H9 (cell line): ENCODE results near the gene ALG10B. TPM values are rescaled to one million over a fixed set of nuclear protein-coding genes. Genes with fewer than 3 reads are reported as not detected.

ENCODE experiments used
- DNase-seq: peaks from one replicate; pipeline ENCODE4 v3.0.0-alpha.2; 2017
- H2AFZ ChIP-seq: one replicate; pipeline ENCODE4 v1.6.1; 2013; ENCODE audit warnings: mild to moderate bottlenecking, low read length, control low read depth, moderate library complexity
- H2AK5ac ChIP-seq: 2 replicates; pipeline ENCODE4 v1.6.1; 2013; ENCODE audit warnings: low read length, control low read depth, mixed read lengths; ENCODE audit not compliant: insufficient read length
- H2BK120ac ChIP-seq: one replicate; pipeline ENCODE4 v1.6.1; 2013; ENCODE audit warnings: low read depth, mild to moderate bottlenecking, low read length, control low read depth, inconsistent platforms; ENCODE audit not compliant: poor library complexity, severe bottlenecking
- H2BK12ac ChIP-seq: 2 replicates; pipeline ENCODE4 v1.6.1; 2013; ENCODE audit warnings: low read length, control low read depth, mixed read lengths, low read depth; ENCODE audit not compliant: insufficient read length
- H2BK15ac ChIP-seq: 2 replicates; pipeline ENCODE4 v1.6.1; 2013; ENCODE audit warnings: low read depth, low read length, control low read depth
- H2BK20ac ChIP-seq: one replicate; pipeline ENCODE4 v1.6.1; 2013; ENCODE audit warnings: low read depth, mild to moderate bottlenecking, low read length, control low read depth, inconsistent platforms; ENCODE audit not compliant: poor library complexity, severe bottlenecking
- H2BK5ac ChIP-seq: 2 replicates; pipeline ENCODE4 v1.6.1; 2013; ENCODE audit warnings: low read length, control low read depth, mixed read lengths; ENCODE audit not compliant: insufficient read length
- H3K14ac ChIP-seq: 2 replicates; pipeline ENCODE4 v1.6.1; 2013; ENCODE audit warnings: low read length, control low read depth; ENCODE audit not compliant: insufficient read depth
- H3K18ac ChIP-seq: 2 replicates; pipeline ENCODE4 v1.6.1; 2013; ENCODE audit warnings: low read depth, mild to moderate bottlenecking, mixed read lengths, low read length, control low read depth; ENCODE audit not compliant: insufficient read length
- H3K23ac ChIP-seq: 2 replicates; pipeline ENCODE4 v1.6.1; 2013; ENCODE audit warnings: low read length, control low read depth, mixed read lengths, low read depth; ENCODE audit not compliant: insufficient read length
- H3K23me2 ChIP-seq: 2 replicates; pipeline ENCODE4 v1.6.1; 2013; ENCODE audit warnings: low read depth, mild to moderate bottlenecking, mixed read lengths, low read length, control low read depth; ENCODE audit not compliant: insufficient read length, poor library complexity, severe bottlenecking
- H3K27ac ChIP-seq: 2 replicates; pipeline ENCODE4 v1.5.1; 2013; ENCODE audit warnings: low read length, control low read depth, mixed read lengths, low read depth; ENCODE audit not compliant: insufficient read length
- H3K27me3 ChIP-seq: 2 replicates; pipeline ENCODE4 v1.6.1; 2013; ENCODE audit warnings: low read length, control low read depth, inconsistent platforms; ENCODE audit not compliant: insufficient read depth
- H3K4ac ChIP-seq: 2 replicates; pipeline ENCODE4 v1.6.1; 2013; ENCODE audit warnings: low read depth, mild to moderate bottlenecking, control low read depth, inconsistent platforms, low read length, moderate library complexity
- H3K4me1 ChIP-seq: 2 replicates; pipeline ENCODE4 v1.6.1; 2013; ENCODE audit warnings: low read length, control low read depth, inconsistent platforms; ENCODE audit not compliant: insufficient read depth
- H3K4me2 ChIP-seq: 2 replicates; pipeline ENCODE4 v1.6.1; 2013; ENCODE audit warnings: low read length, control low read depth, mixed read lengths; ENCODE audit not compliant: insufficient read length, insufficient read depth
- H3K56ac ChIP-seq: 2 replicates; pipeline ENCODE4 v1.6.1; 2013; ENCODE audit warnings: low read depth, mild to moderate bottlenecking, mixed read lengths, low read length, control low read depth; ENCODE audit not compliant: insufficient read length
- H3K79me1 ChIP-seq: 2 replicates; pipeline ENCODE4 v1.6.1; 2013; ENCODE audit warnings: low read depth, mild to moderate bottlenecking, moderate library complexity, low read length, control low read depth, inconsistent platforms; ENCODE audit not compliant: insufficient read depth, poor library complexity, severe bottlenecking
- H3K79me2 ChIP-seq: 2 replicates; pipeline ENCODE4 v1.6.1; 2013; ENCODE audit warnings: low read length, control low read depth, inconsistent platforms; ENCODE audit not compliant: insufficient read depth
- H3K9ac ChIP-seq: 2 replicates; pipeline ENCODE4 v1.6.1; 2013; ENCODE audit warnings: low read length, control low read depth, mixed read lengths; ENCODE audit not compliant: insufficient read length; ENCODE audit errors: extremely low read depth
- H3K9me3 ChIP-seq: one replicate; pipeline ENCODE4 v1.6.1; 2013; ENCODE audit warnings: low read depth, low read length, inconsistent platforms; ENCODE audit not compliant: control insufficient read depth
- H3T11ph ChIP-seq: one replicate; pipeline ENCODE4 v1.6.1; 2013; ENCODE audit warnings: mild to moderate bottlenecking, low read length, control low read depth, inconsistent platforms
- H4K20me1 ChIP-seq: one replicate; pipeline ENCODE4 v1.6.1; 2013; ENCODE audit not compliant: control insufficient read depth, insufficient read length, insufficient read depth
- H4K5ac ChIP-seq: 2 replicates; pipeline ENCODE4 v1.6.1; 2013; ENCODE audit warnings: low read depth, mild to moderate bottlenecking, mixed read lengths, low read length, control low read depth; ENCODE audit not compliant: insufficient read length
- H4K8ac ChIP-seq: replicated peaks from 2 replicates; pipeline ENCODE4 v1.6.1; 2013; ENCODE audit warnings: low read length, control low read depth, mixed read lengths, low read depth; ENCODE audit not compliant: insufficient read length
- H4K91ac ChIP-seq: 2 replicates; pipeline ENCODE4 v1.6.1; 2013; ENCODE audit warnings: low read depth, mild to moderate bottlenecking, moderate library complexity, mixed read lengths, low read length, control low read depth; ENCODE audit not compliant: insufficient read length
- H3K27ac Mint-ChIP-seq, 3 experiments: 2 replicates in 2 of 3; 3 replicates in 1 of 3; pipeline ENCODE4 v1.8.0; 2020 to 2021; ENCODE audit warnings: mixed read lengths in 3 of 3, mild to moderate bottlenecking in 1 of 3, moderate library complexity in 1 of 3
- H3K27me3 Mint-ChIP-seq: 2 replicates; pipeline ENCODE4 v1.8.0; 2021; ENCODE audit warnings: low read depth, mild to moderate bottlenecking, moderate library complexity, mixed read lengths
- H3K36me3 Mint-ChIP-seq, 3 experiments: 2 replicates in 2 of 3; 3 replicates in 1 of 3; pipeline ENCODE4 v1.8.0; 2020 to 2021; ENCODE audit warnings: low read depth in 3 of 3, mixed read lengths in 3 of 3; ENCODE audit not compliant: insufficient read depth in 1 of 3
- H3K4me1 Mint-ChIP-seq, 2 experiments: 2 replicates each; pipeline ENCODE4 v1.8.0; 2020; ENCODE audit warnings: mixed read lengths in 2 of 2
- H3K4me3 Mint-ChIP-seq, 2 experiments: 2 replicates in 1 of 2; 3 replicates in 1 of 2; pipeline ENCODE4 v1.8.0; 2020 to 2021; ENCODE audit warnings: mild to moderate bottlenecking in 2 of 2, mixed read lengths in 2 of 2, moderate library complexity in 1 of 2
- H3K9me3 Mint-ChIP-seq, 2 experiments: 2 replicates in 1 of 2; 3 replicates in 1 of 2; pipeline ENCODE4 v1.8.0; 2020; ENCODE audit warnings: mild to moderate bottlenecking in 2 of 2, mixed read lengths in 2 of 2, moderate library complexity in 1 of 2
- CTCF ChIP-seq: fragments of 200-600 bp; sonication (generic); conservative IDR thresholded peaks from 3 replicates; pipeline ENCODE4 v1.8.0; 2021; ENCODE audit warnings: antibody characterized with exemption, mild to moderate bottlenecking
- WGBS: extraction: QIAGEN DNeasy Blood & Tissue Kit; methylation state at CpG from one replicate; pipeline ENCODE4 v1.1.7; 2013; ENCODE audit warnings: missing lambda C conversion rate, low lambda C conversion rate, mixed read lengths; ENCODE audit not compliant: insufficient read length; ENCODE audit errors: extremely low coverage; 5-methylcytosine and 5-hydroxymethylcytosine counted together
- total RNA-seq: library from RNA; stranded (reverse); gene quantifications from 2 replicates; pipeline ENCODE4 v1.2.1, GENCODE V29; 2021

The ALG10B gene
- total RNA-seq, 1 experiment from 2014 or later: 6.8 TPM

GRCh38 chr12:38279756-38280155 is 36.8 kb upstream of the ALG10B start:
- Histone ChIP-seq H3K4me2 (no peak overlapping the region), H2BK12ac (no peak overlapping the region), H2BK5ac (no peak overlapping the region), H3K23ac (no peak overlapping the region), H4K91ac (no peak overlapping the region), H3K4ac (no peak overlapping the region), H4K5ac (no peak overlapping the region), H3K56ac (no peak overlapping the region), H2AK5ac (no peak overlapping the region), H3K18ac (no peak overlapping the region), H3T11ph (no peak overlapping the region), H3K79me2 (no peaks in the 10 kb centered on the region), H3K79me1 (no peaks in the 10 kb centered on the region), H3K9ac (no peak overlapping the region), H3K14ac (no peak overlapping the region), H4K8ac (no peak overlapping the region), H3K27me3 (no peaks in the 10 kb centered on the region), H2AFZ (no peak overlapping the region), H3K27ac (no peak overlapping the region), H2BK20ac (no peak overlapping the region), H2BK15ac (no peak overlapping the region), H3K4me1 (no peaks in the 10 kb centered on the region), H2BK120ac (no peak overlapping the region), H4K20me1 (no peaks in the 10 kb centered on the region), H3K23me2 (no peaks in the 10 kb centered on the region), H3K9me3 (peaks cover 47% of the 10 kb centered on the region)
- Mint-ChIP-seq H3K27ac (no peak overlapping the region), H3K4me3 (no peak overlapping the region), H3K36me3 (peaks cover 0 to 23% (median 8%) of the 10 kb centered on the region in 3 experiments; a peak in 5 of 7 replicates), H3K27me3 (0 out of 2 replicates have a peak, but pooled peaks cover 2% of the 10 kb centered on the region), H3K4me1 (no peaks in the 10 kb centered on the region), H3K9me3 (peaks cover 71 to 76% of the 10 kb centered on the region in 2 experiments)
- WGBS: no CpG with 5 or more reads among the region's 2 CpGs
- DNase-seq: no peak
- no peak for TF ChIP-seq CTCF
